DMS114 treated with DMSO at 0.1 percent for 48 hours (cell line): ENCODE data around the gene NDE1.
"Not testable (repeated sequence)": the region's sequence is repeated elsewhere in the genome, so short reads cannot be mapped to it uniquely, and the experiment has no call there.

Experiments used
- DNase-seq: peaks from one replicate; lab custom pipeline; 2025; ENCODE audit not compliant: unreplicated experiment; lab: John Stamatoyannopoulos, UW

The NDE1 gene

DNA sequence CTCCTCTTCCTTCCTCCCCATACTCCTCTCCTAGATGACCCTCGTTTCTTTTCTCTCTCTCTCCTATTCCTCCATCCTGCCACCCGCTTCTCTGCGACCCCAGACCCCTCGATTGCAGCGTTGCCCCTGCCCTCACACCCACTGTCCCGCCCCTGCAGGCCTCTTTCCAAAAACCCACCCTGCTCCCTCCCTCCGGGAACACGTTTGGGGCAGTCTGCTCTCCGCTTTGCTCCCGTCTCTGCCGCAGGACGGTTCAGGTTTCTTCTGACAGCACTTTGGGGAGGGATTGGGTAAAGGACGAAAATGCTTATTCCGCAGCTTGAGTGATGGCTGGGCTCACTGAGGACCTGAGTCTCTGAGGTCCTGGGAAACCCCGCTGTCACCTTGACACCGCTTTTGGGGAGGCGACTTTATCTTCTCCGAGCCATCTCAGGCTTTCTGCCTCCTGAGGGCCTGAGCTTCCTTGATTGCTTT, 690 bp downstream of the NDE1 start:
- no peak for DNase-seq

DNA sequence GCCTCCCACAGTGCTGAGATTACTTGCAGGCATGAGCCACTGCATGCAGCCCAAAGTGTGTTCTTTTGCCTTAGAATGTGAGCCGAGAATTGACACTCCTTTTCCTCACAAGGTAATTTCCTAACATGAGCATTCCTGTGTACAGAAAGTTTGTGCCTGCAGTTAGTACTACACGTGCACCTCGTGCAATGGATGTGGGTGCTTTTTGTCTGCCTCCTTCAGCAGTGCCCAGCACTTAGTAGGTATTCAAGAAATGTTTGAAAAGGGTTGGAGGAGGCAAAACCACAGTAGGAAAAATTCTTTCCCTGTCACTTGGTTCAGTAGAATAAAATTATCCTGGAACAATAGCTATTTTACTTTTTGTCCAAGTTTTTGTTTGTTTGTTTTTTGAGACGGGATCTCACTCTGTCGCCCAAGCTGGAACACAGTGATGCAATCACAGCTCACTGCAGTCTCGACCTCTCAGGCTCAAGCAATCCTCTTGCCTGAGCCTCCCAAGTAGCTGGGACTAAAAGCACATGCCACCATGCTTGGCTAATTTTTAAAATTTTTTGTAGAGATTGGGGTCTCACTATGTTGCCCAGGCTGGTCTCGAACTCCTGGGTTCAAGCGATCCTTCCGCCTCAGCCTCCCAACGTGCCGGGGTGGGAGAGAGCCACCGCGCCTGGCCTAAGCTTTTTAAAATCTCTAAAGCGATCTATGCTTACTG, 2.4 kb downstream of the NDE1 start:
- no peak for DNase-seq

DNA sequence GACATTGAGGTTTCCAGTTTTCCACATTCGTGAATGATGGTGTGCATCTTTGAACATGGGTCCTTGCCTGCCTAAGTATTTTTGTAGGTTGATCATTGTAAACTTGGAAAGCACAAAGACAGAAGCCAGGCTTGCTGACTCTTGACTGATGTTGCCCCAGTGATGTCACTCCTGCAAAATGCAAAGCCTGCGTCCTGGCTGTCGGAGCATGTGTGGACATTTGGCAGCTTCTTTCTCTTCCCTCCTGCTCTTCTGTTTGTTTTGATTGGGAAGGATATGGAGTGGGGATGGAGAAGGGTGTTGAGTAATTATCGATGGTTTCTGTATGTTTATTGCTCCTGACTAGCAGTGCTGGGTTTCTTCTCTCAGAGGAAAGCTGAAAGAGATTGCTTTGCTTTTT, 3.2 kb downstream of the NDE1 start:
- no peak for DNase-seq

DNA sequence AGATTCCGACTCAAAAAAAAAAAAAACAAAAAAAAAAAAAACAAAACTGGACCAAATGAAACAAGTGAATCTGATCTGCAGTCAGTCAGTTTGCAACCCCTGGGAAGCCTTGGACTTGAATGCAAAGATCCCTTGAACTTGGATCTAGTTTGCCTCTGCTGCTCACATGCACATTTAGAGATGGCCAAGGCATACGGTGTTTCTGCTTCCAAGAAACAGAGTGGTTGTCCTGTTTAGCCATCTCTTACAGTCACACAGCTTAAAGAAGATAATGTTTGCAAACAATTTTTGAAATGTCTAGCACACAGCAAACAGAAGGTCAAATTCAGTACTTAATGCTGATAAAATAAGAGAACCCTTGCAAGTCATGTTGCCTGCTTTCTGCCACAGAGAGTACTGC, 4.5 kb downstream of the NDE1 start:
- no peak for DNase-seq

DNA sequence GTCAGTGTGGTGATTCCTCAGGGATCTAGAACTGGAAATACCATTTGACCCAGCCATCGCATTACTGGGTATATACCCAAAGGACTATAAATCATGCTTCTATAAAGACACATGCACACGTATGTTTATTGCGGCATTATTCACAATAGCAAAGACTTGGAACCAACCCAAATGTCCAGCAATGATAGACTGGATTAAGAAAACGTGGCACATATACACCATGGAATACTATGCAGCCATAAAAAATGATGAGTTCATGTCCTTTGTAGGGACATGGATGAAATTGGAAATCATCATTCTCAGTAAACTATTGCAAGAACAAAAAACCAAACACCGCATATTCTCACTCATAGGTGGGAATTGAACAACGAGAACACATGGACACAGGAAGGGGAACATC, 5.5 kb downstream of the NDE1 start:
- DNase-seq, result not testable (repeated sequence)

DNA sequence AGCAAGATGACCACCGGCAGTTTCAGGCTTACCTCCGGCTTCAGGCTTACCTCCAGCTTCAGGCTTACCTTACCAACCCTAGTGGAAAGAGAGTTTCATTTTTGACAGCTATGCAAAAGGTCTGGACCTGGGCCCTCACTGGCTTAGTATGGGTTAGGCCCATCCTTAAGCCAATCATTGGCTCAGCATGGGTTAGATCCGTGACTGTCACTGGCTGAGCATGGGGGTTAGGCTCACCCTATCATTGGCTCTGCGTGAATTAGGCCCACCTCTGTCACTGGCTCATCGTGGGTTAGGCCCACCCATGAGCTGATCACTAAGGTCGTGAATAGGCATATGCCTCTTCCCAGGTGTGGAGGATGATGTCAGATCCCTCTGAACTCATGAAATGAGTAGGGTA, 8.1 kb downstream of the NDE1 start:
- DNase-seq, result no peak

DNA sequence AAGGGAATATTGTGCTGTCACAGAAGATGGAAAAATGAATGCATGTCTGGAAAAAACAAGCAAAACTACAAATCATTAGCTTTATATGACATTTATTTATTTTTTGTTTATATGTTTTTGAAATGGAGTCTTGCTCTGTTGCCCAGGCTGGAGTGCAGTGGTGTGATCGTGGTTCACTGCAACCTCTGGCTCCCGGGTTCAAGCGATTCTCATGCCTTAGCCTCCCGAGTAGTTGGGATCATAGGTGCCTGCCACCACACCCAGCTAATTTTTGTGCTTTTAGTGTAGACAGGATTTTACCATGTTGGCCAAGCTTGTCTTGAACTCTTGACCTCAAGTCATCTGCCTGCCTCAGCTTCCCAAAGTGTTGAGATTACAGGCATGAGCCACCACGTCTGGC, 8.5 kb downstream of the NDE1 start:
- no peak for DNase-seq

DNA sequence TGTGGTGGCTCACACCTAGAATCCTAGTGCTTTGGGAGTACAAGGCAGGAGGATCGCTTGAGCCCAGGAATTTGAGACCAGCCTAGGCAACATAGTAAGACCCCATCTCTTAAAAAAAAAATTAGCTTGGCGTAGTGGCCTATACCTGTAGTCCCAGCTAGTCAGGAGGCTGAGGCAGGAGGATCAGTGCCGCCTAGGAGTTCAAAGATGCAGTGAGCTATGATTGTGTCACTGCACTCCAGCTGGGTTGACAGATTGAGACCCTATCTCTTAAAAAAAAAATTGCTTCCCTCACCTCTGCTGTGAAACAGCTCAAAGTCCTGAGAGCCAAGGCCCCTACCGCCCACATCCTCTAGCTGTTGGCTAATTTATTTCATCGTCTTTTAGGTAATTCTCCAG, 10.2 kb downstream of the NDE1 start:
- no peak for DNase-seq

DNA sequence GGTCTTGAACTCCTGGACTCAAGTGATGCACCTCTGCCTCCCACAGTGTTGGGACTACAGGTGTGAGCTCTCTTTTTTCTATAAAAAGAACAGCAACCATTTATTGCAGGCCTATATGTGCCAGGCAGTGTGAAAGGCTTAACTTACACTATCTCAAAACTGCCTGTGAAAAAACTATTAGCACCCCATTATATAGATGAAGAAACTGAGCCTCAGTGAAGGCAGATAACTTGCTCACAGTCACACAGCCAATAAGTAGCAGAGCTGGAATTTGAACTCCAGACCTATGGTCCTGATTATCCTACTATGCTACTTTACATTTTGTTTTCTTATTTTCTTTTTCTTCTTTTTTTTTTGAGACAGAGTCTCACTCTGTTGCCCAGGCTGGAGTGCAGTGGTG, 15.1 kb downstream of the NDE1 start:
- no peak for DNase-seq

DNA sequence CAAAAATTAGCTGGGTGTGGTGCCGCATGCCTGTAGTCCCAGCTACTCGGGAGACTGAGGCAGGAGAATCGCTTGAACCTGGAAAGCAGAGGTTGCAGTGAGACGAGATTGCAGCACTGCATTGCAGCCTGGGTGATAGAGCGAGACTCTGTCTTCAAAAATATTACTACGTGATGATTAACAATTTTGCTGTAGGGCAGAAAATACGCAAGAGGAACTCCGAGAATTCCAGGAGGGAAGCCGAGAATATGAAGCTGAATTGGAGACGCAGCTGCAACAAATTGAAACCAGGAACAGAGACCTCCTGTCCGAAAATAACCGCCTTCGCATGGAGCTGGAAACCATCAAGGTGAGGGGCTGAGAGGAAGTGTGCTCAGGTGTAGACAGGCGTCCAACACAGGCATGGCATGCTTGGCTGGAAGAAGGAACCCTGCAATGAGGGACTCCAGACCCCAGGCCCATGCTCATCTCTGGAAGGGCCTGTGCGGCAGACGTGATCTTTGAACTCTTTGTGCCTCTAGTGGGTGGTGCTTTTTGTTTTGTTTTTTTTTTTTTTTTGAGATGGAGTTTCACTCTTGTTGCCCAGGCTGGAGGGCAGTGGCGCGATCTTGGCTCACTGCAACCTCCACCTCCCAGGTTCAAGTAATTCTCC, 17.2 kb downstream of the NDE1 start:
- DNase-seq, result no peak

DNA sequence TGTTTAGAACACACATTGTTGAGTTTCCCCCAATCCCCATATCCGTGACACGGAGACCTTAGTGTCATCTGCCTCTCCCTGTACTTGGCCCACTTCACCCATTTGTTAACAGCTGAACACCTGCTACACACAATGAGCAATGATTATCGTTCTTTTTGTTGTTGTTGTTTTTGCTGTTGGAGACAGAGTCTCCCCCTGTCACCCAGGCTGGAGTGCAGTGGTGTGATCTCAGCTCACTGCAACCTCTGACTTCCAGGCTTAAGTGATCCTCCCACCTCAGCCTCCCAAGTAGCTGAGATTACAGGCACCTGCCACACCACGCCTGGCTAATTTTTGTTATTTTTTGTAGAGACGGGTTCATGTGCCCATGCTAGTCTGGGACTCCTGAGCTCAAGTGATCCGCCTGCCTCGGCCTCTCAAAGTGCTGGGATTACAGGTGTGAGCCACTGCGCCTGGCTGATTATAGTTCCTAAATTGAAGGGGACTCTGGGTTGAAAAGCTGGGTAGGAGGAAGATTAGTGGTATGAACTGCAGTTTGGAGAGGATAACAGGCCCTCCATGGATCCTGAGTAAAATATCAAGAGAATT, 21.6 kb downstream of the NDE1 start:
- DNase-seq, result no peak

DNA sequence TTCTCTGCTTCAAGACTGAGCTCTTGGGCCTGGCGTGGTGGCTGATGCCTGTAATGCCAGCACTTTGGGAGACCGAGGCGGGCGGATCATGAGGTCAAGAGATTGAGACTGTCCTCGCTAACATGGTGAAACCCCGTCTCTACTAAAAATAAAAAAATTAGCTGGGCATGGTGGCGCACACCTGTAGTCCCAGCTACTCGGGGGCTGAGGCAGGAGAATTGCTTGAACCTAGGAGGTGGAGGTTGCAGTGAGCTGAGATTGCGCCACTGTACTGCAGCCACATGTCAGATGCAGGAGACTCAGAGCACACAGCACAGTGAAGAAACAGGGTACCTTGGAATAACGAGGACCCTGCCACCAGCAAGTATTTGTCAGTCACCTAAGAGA, 22.1 kb downstream of the NDE1 start:
- DNase-seq, result not testable (repeated sequence)

DNA sequence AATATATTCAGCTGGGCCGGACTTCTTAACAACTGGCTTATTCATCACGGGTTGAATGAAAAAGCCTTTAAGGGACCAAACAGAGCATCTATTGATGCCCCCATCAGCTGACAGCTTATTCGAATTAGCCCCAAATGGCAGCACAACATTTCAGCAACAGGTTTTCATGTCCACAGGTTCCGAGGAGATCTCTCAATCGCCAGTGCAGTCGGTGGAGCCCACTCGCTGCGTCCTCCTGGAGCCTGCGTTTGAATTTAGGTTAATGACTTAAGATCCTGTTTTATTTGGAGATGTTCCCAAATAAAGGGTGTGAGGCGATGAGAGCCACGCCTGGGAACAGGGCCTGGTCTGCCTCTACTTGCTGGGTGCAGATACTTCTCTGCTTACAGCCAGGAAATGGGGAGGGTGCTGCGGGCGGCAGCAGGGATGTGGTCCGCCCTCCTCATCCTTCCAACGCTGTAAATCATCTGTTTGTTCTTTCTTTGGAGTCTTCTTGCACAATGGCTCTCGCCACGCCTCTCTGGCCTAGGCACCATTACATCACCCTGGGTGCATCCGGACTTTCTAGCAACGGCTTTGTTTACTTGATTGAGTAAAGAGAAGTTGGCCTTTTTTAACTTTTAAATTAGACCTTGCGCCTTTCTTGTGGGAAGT, 22.6 kb downstream of the NDE1 start:
- DNase-seq, result no peak

DNA sequence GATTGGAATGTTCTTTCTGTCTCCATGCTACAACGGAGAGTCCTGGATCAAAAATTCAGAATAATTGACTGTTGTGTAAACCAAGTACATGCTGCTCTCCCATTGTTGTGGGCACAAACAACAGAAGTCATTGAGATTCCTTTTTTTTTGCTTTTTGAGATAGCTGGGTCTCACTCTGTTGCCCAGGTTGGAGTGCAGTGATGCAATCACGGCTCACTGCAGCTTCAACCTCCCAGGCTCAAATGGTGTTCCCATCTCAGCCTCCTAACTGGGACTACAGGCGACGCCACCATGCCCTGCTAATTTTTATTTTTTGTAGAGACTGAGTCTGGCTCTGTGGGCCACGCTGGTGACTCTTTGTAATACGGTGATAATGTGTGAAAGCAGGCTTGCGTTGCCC, 24.5 kb downstream of the NDE1 start:
- DNase-seq, result no peak

DNA sequence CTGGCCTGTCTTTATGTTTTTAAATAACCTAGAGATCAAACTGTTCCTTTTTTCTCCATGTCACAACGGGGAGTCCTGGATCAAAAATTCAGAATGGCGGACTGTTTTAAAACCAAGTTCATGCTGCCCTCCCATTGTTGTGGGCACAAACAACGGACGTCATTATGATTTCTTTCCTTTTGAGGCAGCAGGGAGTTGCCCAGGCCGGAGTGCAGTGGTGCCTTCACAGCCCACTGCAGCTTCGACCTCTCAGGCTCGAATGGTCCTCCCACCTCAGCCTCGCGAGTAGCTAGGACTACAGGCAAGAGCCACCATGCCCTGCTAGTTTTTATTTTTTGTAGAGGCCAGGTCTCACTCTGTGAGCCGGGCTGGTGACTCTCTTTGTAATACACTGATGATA, 26.5 kb downstream of the NDE1 start:
- DNase-seq, result no peak

DNA sequence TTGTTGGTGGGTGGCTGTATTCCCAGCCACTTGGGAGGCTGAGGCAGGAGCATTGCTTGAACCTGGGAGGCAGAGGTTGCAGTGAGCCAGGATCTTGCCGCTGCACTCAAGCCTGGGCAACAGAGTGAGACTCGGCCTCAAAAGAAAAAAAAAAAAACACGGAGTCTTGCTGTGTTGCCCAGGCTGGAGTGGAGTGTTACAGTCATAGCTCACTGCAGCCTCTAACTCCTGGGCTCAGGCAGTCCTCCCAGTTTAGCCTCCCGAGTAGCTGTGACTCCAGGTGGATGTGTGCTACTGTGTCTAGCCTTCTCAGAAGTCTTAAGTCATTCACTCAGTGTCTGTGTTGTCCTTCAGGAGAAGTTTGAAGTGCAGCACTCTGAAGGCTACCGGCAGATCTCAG, 27.4 kb downstream of the NDE1 start:
- DNase-seq, result no peak

DNA sequence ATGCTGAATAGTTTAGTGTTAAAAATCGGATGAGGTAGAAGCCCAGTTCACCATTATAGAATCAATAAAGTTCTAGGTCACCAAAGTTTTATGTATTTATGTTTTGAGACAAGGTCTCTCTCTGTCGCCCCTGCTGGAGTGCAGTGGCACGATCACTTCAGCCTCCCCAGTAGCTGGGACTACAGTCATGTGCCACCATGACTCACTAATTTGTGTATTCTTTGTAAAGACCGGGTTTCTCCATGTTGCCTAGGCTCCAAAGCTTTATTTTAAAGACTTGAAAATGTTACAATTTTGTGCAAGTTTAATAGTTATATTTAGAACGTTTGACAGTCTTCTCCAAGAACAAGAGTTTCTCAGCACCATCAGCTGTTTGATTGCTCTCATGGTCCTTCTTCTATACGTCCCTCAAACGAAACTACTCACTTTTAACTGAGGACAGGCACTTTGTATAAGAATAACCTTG, 32.1 kb downstream of the NDE1 start:
- DNase-seq, result no peak

DNA sequence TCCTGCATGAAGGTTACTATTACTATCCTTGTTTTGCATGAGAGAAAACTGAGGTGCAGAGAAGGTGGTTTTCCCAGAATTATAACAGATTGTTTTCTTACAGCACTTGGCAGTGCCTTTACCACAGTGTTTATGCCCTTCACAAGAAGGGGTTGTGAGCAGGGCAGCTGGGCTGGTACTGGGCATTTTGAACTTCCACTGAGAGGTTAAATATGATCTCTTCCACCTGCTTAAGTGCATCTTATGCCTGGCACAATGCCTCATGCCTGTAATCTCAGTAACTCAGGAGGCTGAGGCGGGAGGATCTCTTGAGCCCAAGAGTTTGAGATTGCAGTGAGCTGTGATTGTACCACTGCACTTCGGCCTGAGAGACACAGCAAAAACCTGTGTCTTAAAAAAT, 36.2 kb downstream of the NDE1 start:
- no peak for DNase-seq

DNA sequence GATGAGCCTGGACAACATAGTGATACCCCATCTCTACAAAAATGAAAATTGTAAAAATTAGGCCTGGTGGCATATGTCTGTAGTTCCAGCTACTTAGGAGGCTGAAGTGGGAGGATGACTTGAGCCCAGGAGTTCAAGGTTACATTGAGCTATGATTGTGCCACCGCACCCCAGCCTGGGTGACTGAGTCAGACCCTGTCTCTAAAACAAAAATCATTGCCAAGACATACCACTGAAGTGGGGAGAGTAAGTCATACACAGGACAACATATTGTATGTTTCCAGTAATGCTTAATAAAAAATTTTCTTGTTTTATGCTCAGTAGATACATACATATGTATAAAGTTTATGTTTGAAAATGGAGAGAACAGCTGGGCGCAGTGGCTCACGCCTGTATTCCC, 39.2 kb downstream of the NDE1 start:
- no peak for DNase-seq

DNA sequence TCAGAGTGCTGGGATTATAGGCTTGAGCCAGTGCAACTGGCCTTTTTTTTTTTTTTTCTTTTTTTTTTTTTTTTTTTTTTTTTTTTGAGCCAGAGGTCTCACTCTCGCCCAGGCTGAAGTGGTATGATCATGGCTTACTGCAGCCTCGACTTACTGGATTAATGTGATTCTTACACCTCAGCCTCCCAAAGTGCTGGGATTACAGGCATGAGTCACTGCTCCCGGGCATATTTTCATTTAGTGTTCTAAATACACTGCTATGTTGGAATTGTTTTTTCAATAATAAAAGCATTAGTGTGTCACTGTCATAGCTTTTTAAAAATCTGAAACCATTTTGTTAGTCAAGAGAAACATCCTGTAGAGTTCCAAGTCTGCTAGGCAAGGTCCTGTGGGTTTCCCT, 40.3 kb downstream of the NDE1 start:
- DNase-seq, result no peak

DNA sequence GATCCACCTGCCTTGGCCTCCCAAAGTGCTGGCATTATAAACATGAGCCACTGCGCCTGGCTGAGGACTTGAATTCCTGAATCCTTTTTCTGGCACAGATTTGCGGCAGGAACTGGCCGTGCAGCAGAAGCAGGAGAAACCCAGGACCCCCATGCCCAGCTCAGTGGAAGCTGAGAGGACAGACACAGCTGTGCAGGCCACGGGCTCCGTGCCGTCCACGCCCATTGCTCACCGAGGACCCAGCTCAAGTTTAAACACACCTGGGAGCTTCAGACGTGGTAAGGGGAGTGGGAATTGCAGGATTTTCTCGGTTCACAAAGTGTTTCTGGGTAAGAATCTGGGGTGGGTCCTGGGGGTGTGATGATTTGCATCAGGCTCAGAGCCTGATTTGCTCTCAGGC, 41.0 kb downstream of the NDE1 start:
- DNase-seq, result no peak

DNA sequence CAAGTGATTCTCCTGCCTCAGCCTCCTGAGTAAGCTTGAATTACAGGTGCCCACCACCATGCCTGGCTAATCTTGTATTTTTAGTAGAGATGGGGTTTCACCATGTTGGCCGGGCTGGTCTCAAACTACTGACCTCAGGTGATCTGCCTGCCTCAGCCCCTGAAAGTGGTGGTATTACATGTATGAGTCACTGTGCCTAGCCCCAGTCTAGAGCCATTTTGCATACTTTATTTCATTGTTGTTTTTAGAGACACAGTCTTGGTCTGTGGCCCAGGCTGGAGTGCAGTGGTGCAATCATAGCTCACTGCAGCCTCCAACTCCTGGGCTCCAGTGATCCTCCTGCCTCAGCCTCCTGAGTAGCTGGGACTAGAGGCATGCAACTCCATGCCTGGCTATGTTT, 42.5 kb downstream of the NDE1 start:
- not testable (repeated sequence) for DNase-seq
